Nephron progenitor cell (in vitro differentiated cells): ENCODE data around the gene ITGAX.
"Not testable (repeated sequence)": the region's sequence is repeated elsewhere in the genome, so short reads cannot be mapped to it uniquely, and the experiment has no call there.

Experiments used
- DNase-seq: peaks from one replicate; pipeline ENCODE4 v3.0.0; 2021
- H3K27ac Mint-ChIP-seq: 2 replicates; pipeline ENCODE4 v1.8.0; 2021; ENCODE audit warnings: mild to moderate bottlenecking, moderate library complexity, mixed read lengths
- H3K27me3 Mint-ChIP-seq: 2 replicates; pipeline ENCODE4 v1.8.0; 2021; ENCODE audit warnings: mild to moderate bottlenecking, low read depth, mixed read lengths; ENCODE audit not compliant: poor library complexity
- H3K36me3 Mint-ChIP-seq: 2 replicates; pipeline ENCODE4 v1.8.0; 2021; ENCODE audit warnings: low read depth, mixed read lengths
- H3K4me1 Mint-ChIP-seq: 2 replicates; pipeline ENCODE4 v1.8.0; 2021; ENCODE audit warnings: mixed read lengths
- H3K4me3 Mint-ChIP-seq: 2 replicates; pipeline ENCODE4 v1.8.0; 2021; ENCODE audit warnings: mild to moderate bottlenecking, moderate library complexity, mixed read lengths
- H3K9me3 Mint-ChIP-seq: 2 replicates; pipeline ENCODE4 v1.8.0; 2021; ENCODE audit warnings: mild to moderate bottlenecking, moderate library complexity, mixed read lengths
- TF ChIP-seq, protein P1 (sequence below): fragments of 200-600 bp; sonication (generic); IDR thresholded peaks from 2 replicates; pipeline ENCODE4 v1.5.0; 2021; ENCODE audit warnings: antibody characterized with exemption

ITGAX gene

DNA sequence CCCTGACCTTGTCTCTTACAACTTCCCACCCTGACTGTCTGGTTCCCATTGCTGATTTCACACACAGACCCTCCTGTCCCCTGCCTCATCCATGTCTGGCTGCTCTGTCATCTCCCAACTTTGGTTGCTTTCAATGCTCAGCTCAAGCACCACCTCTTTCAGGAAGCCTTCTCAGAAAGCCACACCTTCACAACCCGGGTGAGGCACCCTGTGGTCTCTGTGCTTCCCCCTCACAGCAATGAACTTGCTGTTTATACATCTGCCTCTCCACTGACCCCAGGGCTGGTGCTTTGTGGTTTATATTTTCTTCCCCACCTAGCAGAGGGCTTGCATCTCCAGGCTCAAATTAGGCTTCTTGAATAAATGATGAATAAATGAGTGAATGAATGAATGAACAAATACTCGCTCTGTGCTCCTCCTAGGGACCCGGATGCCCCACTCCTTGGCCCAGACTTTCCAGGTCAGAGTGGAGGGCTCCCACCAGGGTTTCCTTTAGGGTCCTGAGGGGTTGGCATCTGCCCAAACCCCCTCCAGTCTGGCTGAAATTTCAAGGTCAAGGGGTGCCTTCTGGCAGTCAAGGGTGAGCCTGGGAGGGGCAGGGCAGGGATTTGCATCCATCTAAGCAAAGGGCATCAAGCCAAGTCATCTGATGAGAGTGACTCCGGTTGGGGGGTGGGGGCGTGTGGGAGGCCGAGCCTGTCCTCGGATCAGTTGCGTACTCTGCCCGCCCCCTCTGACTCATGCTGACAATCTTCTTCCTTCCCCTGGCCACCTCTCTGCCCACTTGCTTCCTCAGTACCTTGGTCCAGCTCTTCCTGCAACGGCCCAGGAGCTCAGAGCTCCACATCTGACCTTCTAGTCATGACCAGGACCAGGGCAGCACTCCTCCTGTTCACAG, at the start of gene ITGAX:
Gene ITGAX (plus strand): TSS at position 783 of the 898 bp plus-strand sequence. CDS start 79 bp downstream, at position 862.
- Mint-ChIP-seq H3K27ac (no peak within 1 kb of the TSS), H3K4me1 (peaks cover 15% of the 10 kb centered on the region), H3K4me3 (peak within 1 kb of the TSS; percentile 23), H3K9me3 (no peaks in the 10 kb centered on the region), H3K27me3 (peaks cover 19% of the 10 kb centered on the region), H3K36me3 (no peaks in the 10 kb centered on the region)
- TF ChIP-seq, protein P1, sequence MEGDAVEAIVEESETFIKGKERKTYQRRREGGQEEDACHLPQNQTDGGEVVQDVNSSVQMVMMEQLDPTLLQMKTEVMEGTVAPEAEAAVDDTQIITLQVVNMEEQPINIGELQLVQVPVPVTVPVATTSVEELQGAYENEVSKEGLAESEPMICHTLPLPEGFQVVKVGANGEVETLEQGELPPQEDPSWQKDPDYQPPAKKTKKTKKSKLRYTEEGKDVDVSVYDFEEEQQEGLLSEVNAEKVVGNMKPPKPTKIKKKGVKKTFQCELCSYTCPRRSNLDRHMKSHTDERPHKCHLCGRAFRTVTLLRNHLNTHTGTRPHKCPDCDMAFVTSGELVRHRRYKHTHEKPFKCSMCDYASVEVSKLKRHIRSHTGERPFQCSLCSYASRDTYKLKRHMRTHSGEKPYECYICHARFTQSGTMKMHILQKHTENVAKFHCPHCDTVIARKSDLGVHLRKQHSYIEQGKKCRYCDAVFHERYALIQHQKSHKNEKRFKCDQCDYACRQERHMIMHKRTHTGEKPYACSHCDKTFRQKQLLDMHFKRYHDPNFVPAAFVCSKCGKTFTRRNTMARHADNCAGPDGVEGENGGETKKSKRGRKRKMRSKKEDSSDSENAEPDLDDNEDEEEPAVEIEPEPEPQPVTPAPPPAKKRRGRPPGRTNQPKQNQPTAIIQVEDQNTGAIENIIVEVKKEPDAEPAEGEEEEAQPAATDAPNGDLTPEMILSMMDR, result no peak
- DNase-seq, result no peak

DNA sequence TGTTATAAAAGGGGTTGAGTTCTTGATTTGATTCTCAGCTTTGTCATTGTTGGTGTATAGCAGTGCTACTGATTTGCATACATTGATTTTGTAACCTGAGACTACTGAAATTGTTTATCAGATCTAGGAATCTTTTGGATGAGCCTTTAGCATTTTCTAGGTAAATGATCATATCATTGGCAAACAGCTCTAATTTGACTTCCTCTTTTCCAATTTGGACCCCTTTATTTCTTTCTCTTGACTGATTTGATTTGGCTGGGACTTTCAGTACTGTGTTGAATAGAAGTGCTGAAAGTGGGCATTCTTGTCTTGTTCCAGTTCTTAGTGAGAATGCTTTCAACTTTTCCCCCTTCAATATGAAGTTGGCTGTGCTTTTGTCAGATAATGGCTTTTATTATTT, 49.8 kb upstream of the ITGAX start:
- H3K27me3 Mint-ChIP-seq, result peaks cover 40% of the 10 kb centered on the region
- TF ChIP-seq, protein P1, result no peak
- H3K9me3 Mint-ChIP-seq, result peaks cover 13% of the 10 kb centered on the region
- H3K27ac Mint-ChIP-seq, result no peak overlapping the region
- no peaks in the 10 kb centered on the region for H3K4me1 Mint-ChIP-seq
- DNase-seq, result no peak
- no peaks in the 10 kb centered on the region for H3K36me3 Mint-ChIP-seq
- no peak overlapping the region for H3K4me3 Mint-ChIP-seq

DNA sequence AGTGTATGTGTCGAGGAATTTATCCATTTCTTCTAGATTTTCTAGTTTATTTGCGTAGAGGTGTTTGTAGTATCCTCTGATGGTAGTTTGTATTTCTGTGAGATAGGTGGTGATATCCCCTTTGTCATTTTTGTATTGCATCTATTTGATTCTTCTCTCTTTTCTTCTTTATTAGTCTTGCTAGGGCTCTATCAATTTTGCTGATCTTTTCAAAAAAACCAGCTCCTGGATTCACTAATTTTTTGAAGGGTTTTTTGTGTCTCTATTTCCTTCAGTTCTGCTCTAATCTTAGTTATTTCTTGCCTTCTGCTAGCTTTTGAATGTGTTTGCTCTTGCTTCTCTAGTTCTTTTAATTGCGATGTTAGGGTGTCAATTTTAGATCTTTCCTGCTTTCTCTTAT, 46.6 kb upstream of the ITGAX start:
- H3K4me1 Mint-ChIP-seq, H3K4me3 Mint-ChIP-seq, H3K36me3 Mint-ChIP-seq, DNase-seq, H3K27ac Mint-ChIP-seq: not testable (repeated sequence)
- H3K27me3 Mint-ChIP-seq, result peaks cover 29% of the 10 kb centered on the region
- H3K9me3 Mint-ChIP-seq, result peaks cover 15% of the 10 kb centered on the region

DNA sequence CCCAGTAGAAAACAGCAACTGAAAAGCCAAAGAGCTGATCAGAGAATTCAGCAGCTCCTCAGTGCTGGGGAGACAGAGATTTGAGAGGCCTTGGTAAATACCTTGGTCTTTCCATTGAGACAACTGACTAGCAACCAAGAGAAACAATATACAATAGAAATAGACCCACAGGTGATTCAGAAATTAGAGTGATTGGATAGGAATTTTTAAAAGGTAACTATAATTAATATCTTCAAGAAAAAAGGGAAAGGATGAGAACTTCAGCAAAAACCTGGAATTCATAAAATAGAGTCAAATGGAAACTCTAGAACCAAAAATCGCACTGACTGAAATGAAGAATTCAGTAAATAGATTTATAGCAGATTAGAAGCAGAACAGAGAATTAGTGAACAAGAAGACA, 32.5 kb upstream of the ITGAX start:
- Mint-ChIP-seq H3K4me1 (no peaks in the 10 kb centered on the region), H3K27ac (no peak overlapping the region), H3K9me3 (peaks cover 43% of the 10 kb centered on the region), H3K27me3 (peaks cover 7% of the 10 kb centered on the region), H3K4me3 (no peak overlapping the region), H3K36me3 (no peaks in the 10 kb centered on the region)
- TF ChIP-seq, protein P1, result no peak
- DNase-seq, result no peak

DNA sequence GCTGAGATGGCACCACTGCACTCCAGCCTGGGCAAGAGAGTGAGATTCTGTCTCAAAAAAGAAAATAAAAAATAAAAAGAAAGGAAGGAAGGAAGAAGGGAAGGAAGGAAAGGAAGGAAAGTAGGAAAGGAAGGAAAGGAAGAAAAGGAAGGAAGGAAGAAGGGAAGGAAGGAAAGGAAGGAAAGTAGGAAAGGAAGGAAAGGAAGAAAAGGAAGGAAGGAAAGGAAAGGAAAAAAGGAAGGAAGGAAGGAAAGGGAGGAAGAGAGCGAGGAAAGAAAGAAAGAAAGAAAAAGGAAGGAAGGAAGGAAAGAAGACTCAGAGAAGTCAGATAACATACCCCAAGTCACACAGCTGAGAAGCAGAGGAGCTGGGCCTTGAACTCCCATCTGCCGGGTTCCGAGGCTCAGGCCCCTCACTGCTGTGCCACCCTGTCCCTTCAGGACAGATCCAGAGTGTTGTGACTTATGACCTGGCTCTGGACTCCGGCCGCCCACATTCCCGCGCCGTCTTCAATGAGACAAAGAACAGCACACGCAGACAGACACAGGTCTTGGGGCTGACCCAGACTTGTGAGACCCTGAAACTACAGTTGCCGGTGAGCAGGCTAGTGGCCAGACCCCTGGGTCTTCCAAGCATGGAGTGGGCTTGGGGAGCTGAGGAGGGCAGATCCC, 30.9 kb upstream of the ITGAX start:
- peaks cover 32% of the 10 kb centered on the region for H3K9me3 Mint-ChIP-seq
- H3K27ac Mint-ChIP-seq, result no peak overlapping the region
- no peak overlapping the region for H3K4me3 Mint-ChIP-seq
- DNase-seq, result no peak
- TF ChIP-seq, protein P1, result no peak
- H3K4me1 Mint-ChIP-seq, result no peaks in the 10 kb centered on the region
- no peaks in the 10 kb centered on the region for H3K36me3 Mint-ChIP-seq
- H3K27me3 Mint-ChIP-seq, result peaks cover 11% of the 10 kb centered on the region

DNA sequence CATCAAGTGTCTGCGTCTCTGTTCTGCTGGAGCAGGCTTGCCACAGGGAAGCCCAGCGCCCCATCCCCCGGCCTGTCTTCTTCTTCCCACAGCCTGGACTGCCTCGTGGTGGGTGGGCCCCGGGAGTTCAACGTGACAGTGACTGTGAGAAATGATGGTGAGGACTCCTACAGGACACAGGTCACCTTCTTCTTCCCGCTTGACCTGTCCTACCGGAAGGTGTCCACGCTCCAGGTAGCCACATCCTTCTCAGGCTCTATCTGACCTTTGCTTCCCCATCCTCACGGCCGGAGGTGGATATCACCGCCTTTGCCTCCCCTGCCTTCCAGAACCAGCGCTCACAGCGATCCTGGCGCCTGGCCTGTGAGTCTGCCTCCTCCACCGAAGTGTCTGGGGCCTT, 29.8 kb upstream of the ITGAX start:
- TF ChIP-seq, protein P1, result no peak
- Mint-ChIP-seq H3K4me3 (no peak overlapping the region), H3K36me3 (no peaks in the 10 kb centered on the region), H3K27ac (no peak overlapping the region), H3K4me1 (no peaks in the 10 kb centered on the region), H3K27me3 (peaks cover 22% of the 10 kb centered on the region), H3K9me3 (peaks cover 32% of the 10 kb centered on the region)
- DNase-seq, result no peak
